BE2C (cell line): ENCODE measurements around the gene PAX2.

Experiments
- DNase-seq: peaks from one replicate; pipeline ENCODE4 v3.0.0-alpha.2; 2020
- H3K27me3 ChIP-seq: fragments of 250-450 bp; sonication (Bioruptor Pico); 2 replicates; pipeline ENCODE4 v1.5.1; 2020; ENCODE audit warnings: mild to moderate bottlenecking
- H3K36me3 ChIP-seq: fragments of 250-450 bp; sonication (Bioruptor Pico); 2 replicates; pipeline ENCODE4 v1.5.1; 2020; ENCODE audit warnings: mild to moderate bottlenecking
- H3K4me1 ChIP-seq: fragments of 250-450 bp; sonication (Bioruptor Pico); 2 replicates; pipeline ENCODE4 v1.5.1; 2020
- H3K4me3 ChIP-seq: 2 replicates; pipeline ENCODE4 v1.5.1; 2011; ENCODE audit warnings: low read depth, low read length
- H3K9me3 ChIP-seq: fragments of 250-450 bp; sonication (Bioruptor Pico); 2 replicates; pipeline ENCODE4 v1.5.1; 2020
- TF ChIP-seq, protein P1 (sequence below): IDR thresholded peaks from 2 replicates; pipeline ENCODE4 v1.5.1; 2012; ENCODE audit warnings: mild to moderate bottlenecking, low read depth, low read length

Gene PAX2

DNA sequence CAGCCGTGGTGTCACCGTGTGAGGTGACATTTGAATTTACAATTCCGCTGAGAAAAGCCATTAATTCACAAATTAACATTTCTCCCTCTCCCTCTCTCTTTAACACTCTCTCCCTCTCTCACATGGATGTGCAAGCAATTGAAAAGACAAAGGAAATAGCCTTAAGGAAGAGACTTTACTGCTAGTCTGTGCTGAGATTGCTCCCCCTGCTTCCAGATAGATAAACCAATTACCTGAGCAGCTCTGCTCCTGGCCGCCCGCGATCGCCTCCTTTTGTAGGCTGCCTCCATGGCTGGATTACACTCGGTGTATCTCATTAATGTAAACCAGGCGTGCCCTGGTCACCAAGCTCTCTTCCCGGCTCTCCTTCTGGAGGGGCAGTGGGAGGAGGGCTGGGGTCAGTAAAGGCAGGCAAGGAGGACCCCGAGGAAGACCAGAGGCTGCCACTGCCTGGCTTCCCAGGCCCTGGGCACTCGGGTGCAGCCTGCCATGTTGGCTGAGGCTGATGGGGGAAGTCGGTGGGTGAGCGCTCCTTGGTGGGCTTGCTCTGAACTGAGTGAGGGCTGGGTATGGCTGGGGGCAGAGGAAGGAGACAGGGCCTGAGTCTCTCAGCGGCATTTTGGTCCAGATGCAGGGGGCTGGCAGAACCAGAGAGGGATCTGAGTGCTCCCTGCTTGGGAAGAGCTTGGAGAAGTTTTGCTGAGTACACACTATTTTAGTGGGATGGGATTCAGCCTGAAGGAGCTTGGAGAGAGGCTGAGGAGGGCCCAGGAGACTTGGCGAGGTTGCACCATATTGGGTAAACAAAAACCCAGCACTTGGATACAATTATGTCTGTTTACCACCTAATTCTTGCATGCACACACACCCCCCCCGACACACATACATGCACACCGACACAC, 42.9 kb downstream of the PAX2 start:
- Histone ChIP-seq H3K4me1 (peaks cover 3% of the 10 kb centered on the region), H3K27me3 (no peaks in the 10 kb centered on the region), H3K4me3 (peak overlapping the region; percentile 19), H3K36me3 (no peaks in the 10 kb centered on the region), H3K9me3 (no peaks in the 10 kb centered on the region)
- DNase-seq = peak; percentile 59
- TF ChIP-seq, protein P1, sequence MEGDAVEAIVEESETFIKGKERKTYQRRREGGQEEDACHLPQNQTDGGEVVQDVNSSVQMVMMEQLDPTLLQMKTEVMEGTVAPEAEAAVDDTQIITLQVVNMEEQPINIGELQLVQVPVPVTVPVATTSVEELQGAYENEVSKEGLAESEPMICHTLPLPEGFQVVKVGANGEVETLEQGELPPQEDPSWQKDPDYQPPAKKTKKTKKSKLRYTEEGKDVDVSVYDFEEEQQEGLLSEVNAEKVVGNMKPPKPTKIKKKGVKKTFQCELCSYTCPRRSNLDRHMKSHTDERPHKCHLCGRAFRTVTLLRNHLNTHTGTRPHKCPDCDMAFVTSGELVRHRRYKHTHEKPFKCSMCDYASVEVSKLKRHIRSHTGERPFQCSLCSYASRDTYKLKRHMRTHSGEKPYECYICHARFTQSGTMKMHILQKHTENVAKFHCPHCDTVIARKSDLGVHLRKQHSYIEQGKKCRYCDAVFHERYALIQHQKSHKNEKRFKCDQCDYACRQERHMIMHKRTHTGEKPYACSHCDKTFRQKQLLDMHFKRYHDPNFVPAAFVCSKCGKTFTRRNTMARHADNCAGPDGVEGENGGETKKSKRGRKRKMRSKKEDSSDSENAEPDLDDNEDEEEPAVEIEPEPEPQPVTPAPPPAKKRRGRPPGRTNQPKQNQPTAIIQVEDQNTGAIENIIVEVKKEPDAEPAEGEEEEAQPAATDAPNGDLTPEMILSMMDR = peak; percentile 27

DNA sequence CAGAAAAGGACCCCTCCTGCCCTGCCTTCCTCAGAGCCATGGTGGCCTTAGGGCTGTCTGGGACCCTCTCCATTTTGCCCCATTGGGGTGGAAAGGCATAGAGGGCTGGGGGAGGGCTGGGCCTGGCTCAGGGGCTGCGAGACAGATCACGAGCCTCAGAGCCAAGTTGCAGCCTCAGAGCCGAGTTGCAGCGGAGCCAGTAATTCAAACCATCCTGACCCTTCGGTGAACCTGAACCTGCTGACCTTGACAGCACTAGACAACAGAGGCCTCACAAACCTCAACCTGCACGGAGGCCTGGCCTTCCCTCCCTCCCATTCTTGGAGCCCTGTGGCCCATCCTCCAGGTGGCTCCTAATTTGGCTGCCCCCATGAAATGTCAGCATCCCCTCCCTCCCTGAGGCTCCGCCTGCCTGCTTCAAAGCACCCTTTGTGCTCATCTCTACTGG, 45.4 kb downstream of the PAX2 start:
- Histone ChIP-seq H3K36me3 (no peaks in the 10 kb centered on the region), H3K9me3 (no peaks in the 10 kb centered on the region), H3K4me1 (peaks cover 3% of the 10 kb centered on the region), H3K4me3 (no peak overlapping the region), H3K27me3 (no peaks in the 10 kb centered on the region)
- TF ChIP-seq, protein P1 = no peak
- DNase-seq = no peak

DNA sequence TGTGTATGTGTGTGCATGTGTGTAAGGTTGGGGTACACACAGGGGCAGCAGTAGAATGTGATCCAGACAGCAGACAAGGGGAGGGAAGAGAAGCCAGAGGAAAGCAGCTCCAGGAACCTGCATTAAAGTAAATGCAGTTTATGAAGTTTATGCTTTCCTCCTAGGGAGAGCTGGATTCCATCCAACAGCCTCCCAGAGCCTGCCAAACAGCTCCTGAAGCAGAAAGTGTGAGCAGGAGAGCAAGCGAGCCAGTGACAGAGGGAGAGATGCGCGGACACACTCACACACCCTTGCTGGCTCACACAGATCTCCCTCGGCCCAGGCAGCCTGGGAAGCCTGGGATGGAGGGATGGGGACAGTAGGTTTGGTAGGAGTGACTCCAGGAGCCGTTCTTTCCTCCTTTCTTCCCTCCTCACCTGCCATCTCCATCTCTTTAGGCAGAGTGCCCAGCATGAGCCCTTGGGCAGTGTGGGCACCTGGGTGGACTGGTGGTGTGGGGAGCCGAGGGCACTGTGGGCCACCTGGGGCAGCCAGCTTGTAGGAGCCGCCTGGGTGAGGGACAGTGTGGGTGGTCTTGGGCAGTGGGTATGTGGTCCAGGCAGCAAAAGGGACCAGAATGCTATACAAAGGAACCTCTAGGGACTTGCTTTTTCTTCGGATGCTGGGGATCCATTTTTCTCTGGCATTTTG, 46.1 kb downstream of the PAX2 start:
- DNase-seq = no peak
- H3K9me3 ChIP-seq = no peaks in the 10 kb centered on the region
- no peak overlapping the region for H3K4me3 ChIP-seq
- H3K27me3 ChIP-seq = no peaks in the 10 kb centered on the region
- H3K4me1 ChIP-seq = peaks cover 3% of the 10 kb centered on the region
- TF ChIP-seq, protein P1 = no peak
- H3K36me3 ChIP-seq = no peaks in the 10 kb centered on the region

DNA sequence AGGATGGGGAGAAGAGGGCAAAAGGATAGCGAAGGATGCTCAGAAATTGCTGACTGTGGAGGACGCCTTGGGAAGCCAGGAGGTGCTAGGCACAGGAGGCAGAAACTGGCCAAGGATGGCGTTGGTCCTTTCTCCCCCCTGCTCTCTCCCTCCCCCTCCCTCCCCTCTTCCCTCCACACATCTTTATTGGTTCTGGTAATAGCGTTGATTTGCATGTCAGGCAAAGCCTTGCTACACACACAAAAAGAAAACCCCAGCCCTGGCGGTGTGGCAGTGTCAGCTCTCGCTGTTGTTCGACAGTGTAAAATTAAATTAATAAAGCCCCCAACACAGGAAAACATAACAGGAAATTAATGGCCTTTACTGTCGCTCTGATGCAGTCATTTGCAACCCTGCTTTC, 47.2 kb downstream of the PAX2 start:
- no peak for DNase-seq
- H3K27me3 ChIP-seq = no peaks in the 10 kb centered on the region
- TF ChIP-seq, protein P1 = no peak
- no peaks in the 10 kb centered on the region for H3K36me3 ChIP-seq
- H3K4me1 ChIP-seq = peaks cover 3% of the 10 kb centered on the region
- H3K9me3 ChIP-seq = no peaks in the 10 kb centered on the region
- H3K4me3 ChIP-seq = no peak overlapping the region

DNA sequence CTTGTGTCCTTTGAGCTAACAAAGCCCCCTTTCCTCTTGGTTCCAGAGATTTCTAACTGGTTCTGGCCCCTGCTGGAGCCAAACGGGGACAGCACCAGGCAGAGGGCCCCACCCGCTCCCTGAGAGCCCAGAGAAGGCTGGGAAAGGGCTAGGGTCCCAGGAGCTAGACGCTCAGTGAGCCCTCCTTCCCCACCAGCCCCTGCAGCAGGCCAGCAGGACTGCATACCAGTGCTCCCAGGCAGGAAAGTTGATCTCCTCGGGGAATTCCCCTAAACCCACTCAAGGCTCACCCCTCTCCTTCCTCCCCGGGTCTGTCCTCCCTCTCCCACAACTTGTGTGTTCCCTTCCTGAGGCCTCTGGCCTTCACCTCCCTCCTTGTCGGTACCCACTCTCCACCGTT, 47.7 kb downstream of the PAX2 start:
- Histone ChIP-seq H3K36me3 (no peaks in the 10 kb centered on the region), H3K27me3 (no peaks in the 10 kb centered on the region), H3K4me1 (peaks cover 3% of the 10 kb centered on the region), H3K4me3 (no peak overlapping the region), H3K9me3 (no peaks in the 10 kb centered on the region)
- no peak for DNase-seq
- TF ChIP-seq, protein P1 = no peak

DNA sequence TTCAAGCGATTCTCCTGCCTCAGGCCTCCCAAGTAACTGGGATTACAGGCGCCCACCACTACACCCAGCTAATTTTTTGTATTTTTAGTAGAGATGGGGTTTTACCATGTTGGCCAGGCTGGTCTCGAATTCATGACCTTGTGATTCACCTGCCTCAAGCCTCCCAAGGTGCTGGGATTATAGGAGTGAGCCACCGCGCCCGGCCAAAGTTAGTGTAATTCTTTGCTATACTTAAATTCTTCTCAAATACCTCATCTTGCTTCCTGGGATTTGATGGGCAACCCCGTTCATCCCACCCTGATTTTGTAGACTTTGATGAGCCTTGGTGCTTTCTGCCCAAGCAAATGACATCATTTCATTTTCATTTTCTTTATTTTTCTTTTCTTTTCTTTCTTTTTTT, 54.5 kb downstream of the PAX2 start:
- TF ChIP-seq, protein P1 = no peak

More for the DNA sequence above, 54.5 kb downstream of the PAX2 start:
- Histone ChIP-seq H3K36me3 (no peaks in the 10 kb centered on the region), H3K4me3 (no peak overlapping the region), H3K9me3 (no peaks in the 10 kb centered on the region), H3K4me1 (no peaks in the 10 kb centered on the region; the same call in 1 of the 2 replicates), H3K27me3 (no peaks in the 10 kb centered on the region)
- no peak for DNase-seq
